Gastrocnemius medialis (tissue), 4 donors: ENCODE data around the gene VIM. TPM values are rescaled to one million over a fixed set of nuclear protein-coding genes. Genes with fewer than 3 reads are reported as not detected.
"Not testable (repeated sequence)": the region's sequence is repeated elsewhere in the genome, so short reads cannot be mapped to it uniquely, and the experiment has no call there.

Experiments used
- ATAC-seq, 2 donors: fragments of 150-250 bp; one replicate each; pipeline ENCODE4 v1.9.1; 2016
- DNase-seq, 2 donors: peaks; one replicate each; pipeline ENCODE4 v3.0.0-alpha.2; 2019
- H3K27ac ChIP-seq, 4 donors: fragments of 200-600 bp; sonication (generic); 1 replicate in 1 of 4; 2 replicates in 3 of 4; pipeline ENCODE4 v1.5.1; 2016 to 2018; ENCODE audit warnings: mild to moderate bottlenecking in 2 of 4, moderate library complexity in 1 of 4
- H3K27me3 ChIP-seq, 3 donors: fragments of 200-600 bp; sonication (generic) in 2 of 3; 1 replicate in 1 of 3; 2 replicates in 2 of 3; pipeline versions ENCODE4 v1.5.1 to v1.6.0; 2016 to 2019; ENCODE audit warnings: mild to moderate bottlenecking in 1 of 3, moderate library complexity in 1 of 3
- H3K36me3 ChIP-seq, 2 donors: fragments of 200-600 bp; sonication (generic) in 1 of 2; one replicate each; pipeline ENCODE4 v1.5.1; 2017 to 2018
- H3K4me1 ChIP-seq, 2 donors: fragments of 200-600 bp; sonication (generic) in 1 of 2; one replicate each; pipeline ENCODE4 v1.5.1; 2016 to 2017; ENCODE audit warnings: mild to moderate bottlenecking in 2 of 2
- H3K4me3 ChIP-seq, 4 donors: fragments of 200-600 bp; sonication (generic) in 3 of 4; 1 replicate in 1 of 4; 2 replicates in 3 of 4; pipeline ENCODE4 v1.5.1; 2016 to 2019; ENCODE audit warnings: mild to moderate bottlenecking in 2 of 4
- H3K9me3 ChIP-seq, 3 donors: fragments of 200-600 bp; sonication (generic) in 2 of 3; 1 replicate in 1 of 3; 2 replicates in 2 of 3; pipeline ENCODE4 v1.5.1; 2016 to 2019
- CTCF ChIP-seq, 5 experiments: fragments of 450-650 bp in 3 of 5; fragments of 200-600 bp in 2 of 5; sonication (generic) in 2 of 5; IDR thresholded peaks in 4 of 5; conservative IDR thresholded peaks in 1 of 5; 1 replicate in 4 of 5; 2 replicates in 1 of 5; pipeline ENCODE4 v1.5.1; 2016 to 2019; ENCODE audit warnings: antibody characterized with exemption in 5 of 5, mild to moderate bottlenecking in 3 of 5, moderate library complexity in 3 of 5
- POLR2A ChIP-seq, 2 donors: fragments of 450-650 bp; IDR thresholded peaks; one replicate each; pipeline ENCODE4 v1.6.1; 2017; ENCODE audit warnings: antibody characterized with exemption in 2 of 2, mild to moderate bottlenecking in 2 of 2, moderate library complexity in 2 of 2
- in situ Hi-C, 4 donors: fragments of 200-750 bp; cut with MboI; loops; one replicate each; pipeline versions ENCODE4 v1.15.0 to v1.8.0; 2017; ENCODE audit warnings: low sequenced_read_pairs in 4 of 4
- intact Hi-C: fragments of 100-400 bp; cut with DNase I; formaldehyde crosslinking; loops from one replicate; pipeline ENCODE4 v1.15.1; 2023; ENCODE audit warnings: low total_unique reads
- total RNA-seq, 4 donors: library from RNA; depleted of rRNA; stranded (reverse); fragments of >200 nt; gene quantifications; one replicate each; pipeline versions ENCODE4 v1.1.0 to v1.2.3, GENCODE V29; 2016

The VIM gene
- total RNA-seq, 4 donors from 2014 or later = 355 to 835 (median 589) TPM

GRCh38 chr10:17248964-17249363 lies 20.9 kb downstream of the VIM start:
- H3K9me3 ChIP-seq = no peaks in the 10 kb centered on the region
- no peaks in the 10 kb centered on the region for H3K4me1 ChIP-seq
- no peaks in the 10 kb centered on the region for H3K36me3 ChIP-seq
- no peak for TF ChIP-seq CTCF (IDR thresholded peaks at IDR 0.05 in 4 of 5, conservative IDR thresholded peaks at IDR 0.05 in 1 of 5)
- TF ChIP-seq POLR2A (IDR thresholded peaks at IDR 0.05) = no peak
- ATAC-seq (no peak), DNase-seq (no peak)
- in situ Hi-C loops = no loop called here
- H3K27ac ChIP-seq = no peak overlapping the region
- intact Hi-C loops = no loop called here
- H3K27me3 ChIP-seq = no peaks in the 10 kb centered on the region
- H3K4me3 ChIP-seq = no peak overlapping the region

GRCh38 chr10:17249820-17250219 lies 21.8 kb downstream of the VIM start:
- Histone ChIP-seq H3K4me1 (no peaks in the 10 kb centered on the region), H3K4me3 (no peak overlapping the region), H3K9me3 (no peaks in the 10 kb centered on the region), H3K27ac (no peak overlapping the region), H3K27me3 (no peaks in the 10 kb centered on the region), H3K36me3 (no peaks in the 10 kb centered on the region)
- TF ChIP-seq POLR2A (IDR thresholded peaks at IDR 0.05) (no peak), CTCF (IDR thresholded peaks at IDR 0.05 in 4 of 5, conservative IDR thresholded peaks at IDR 0.05 in 1 of 5) (peak in 1 of 5 experiments; percentile 23)
- intact Hi-C loops = no loop called here
- DNase-seq = no peak
- ATAC-seq = no peak
- in situ Hi-C loops = loop anchor here in 1 of 4 donors (25.0 kb wide), 1 partner anchor 1338 kb away; no protein-coding TSS in a partner anchor

- no peak overlapping the region for H3K4me3 ChIP-seq
- no peak overlapping the region for H3K27ac ChIP-seq
- DNase-seq (no peak), ATAC-seq (no peak)
- no peaks in the 10 kb centered on the region for H3K9me3 ChIP-seq
- in situ Hi-C loops = loop anchor here in 1 of 4 donors (25.0 kb wide), 1 partner anchor 1338 kb away; no protein-coding TSS in a partner anchor
- intact Hi-C loops = no loop called here
- no peaks in the 10 kb centered on the region for H3K4me1 ChIP-seq
- H3K36me3 ChIP-seq = no peaks in the 10 kb centered on the region
- TF ChIP-seq POLR2A (IDR thresholded peaks at IDR 0.05) (no peak), CTCF (IDR thresholded peaks at IDR 0.05 in 4 of 5, conservative IDR thresholded peaks at IDR 0.05 in 1 of 5) (no peak)
- H3K27me3 ChIP-seq = no peaks in the 10 kb centered on the region
Measured at GRCh38 chr10:17250736-17251135, 22.7 kb downstream of the VIM start.

GRCh38 chr10:17254543-17255050 lies 26.6 kb downstream of the VIM start:
- DNase-seq, intact Hi-C loops, H3K4me3 ChIP-seq, H3K27me3 ChIP-seq, ATAC-seq, H3K36me3 ChIP-seq, H3K27ac ChIP-seq, H3K9me3 ChIP-seq, H3K4me1 ChIP-seq: not testable (repeated sequence)
- in situ Hi-C loops = loop anchor here (5.0 to 25.0 kb wide), 4 partner anchors 407 to 1342 kb away; no protein-coding TSS in a partner anchor

- Histone ChIP-seq H3K4me3 (no peak overlapping the region), H3K4me1 (peaks cover 0 to 4% of the 10 kb centered on the region in 2 donors), H3K27ac (no peak overlapping the region), H3K36me3 (no peaks in the 10 kb centered on the region), H3K27me3 (no peaks in the 10 kb centered on the region), H3K9me3 (no peaks in the 10 kb centered on the region)
- intact Hi-C loops (no loop called here), in situ Hi-C loops (loop anchor here (5.0 to 25.0 kb wide), 4 partner anchors 408 to 1343 kb away; no protein-coding TSS in a partner anchor)
- ATAC-seq (no peak), DNase-seq (no peak)
- TF ChIP-seq POLR2A (IDR thresholded peaks at IDR 0.05) = no peak
- no peak for TF ChIP-seq CTCF (IDR thresholded peaks at IDR 0.05 in 4 of 5, conservative IDR thresholded peaks at IDR 0.05 in 1 of 5)
Measured at GRCh38 chr10:17255512-17255911, 27.5 kb downstream of the VIM start.
